Measurements from ENCODE around the gene HAO1.
"Not testable (repeated sequence)": the region's sequence is repeated elsewhere in the genome, so short reads cannot be mapped to it uniquely, and the experiment has no call there.

HAO1 gene

DNA sequence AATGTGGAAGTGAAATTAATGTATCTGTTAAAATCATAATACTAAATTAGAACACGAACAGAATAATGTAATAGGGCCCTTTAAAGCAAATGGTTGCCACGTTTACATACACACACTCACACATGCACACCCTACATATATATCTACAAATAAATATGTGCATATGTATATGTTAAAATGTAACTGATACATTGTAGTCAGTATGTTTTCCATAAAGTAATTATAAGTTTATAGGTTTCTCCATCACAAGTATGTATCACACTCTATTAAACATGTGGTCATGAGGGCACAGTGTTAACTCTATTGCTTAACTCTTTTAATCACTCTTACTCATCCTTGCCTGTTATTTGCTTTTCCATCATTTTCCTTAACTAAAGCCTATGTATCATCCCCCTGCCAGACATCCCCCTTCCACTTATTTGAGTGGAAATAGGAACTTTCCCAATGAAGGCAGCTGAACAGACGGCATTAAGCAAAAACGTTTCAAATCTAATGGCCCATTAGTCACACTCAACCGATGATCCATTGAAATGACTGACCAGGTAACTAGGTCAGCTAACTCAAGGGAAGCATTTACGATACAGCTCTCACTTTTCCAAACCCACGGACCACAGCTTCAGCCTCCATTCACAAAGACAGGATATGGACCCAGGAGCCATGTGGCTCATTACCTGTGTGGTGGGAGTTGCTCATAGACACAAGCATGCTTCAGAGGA lies 89.3 kb downstream of the HAO1 start:
- DNase-seq: peak; percentile 62

DNA sequence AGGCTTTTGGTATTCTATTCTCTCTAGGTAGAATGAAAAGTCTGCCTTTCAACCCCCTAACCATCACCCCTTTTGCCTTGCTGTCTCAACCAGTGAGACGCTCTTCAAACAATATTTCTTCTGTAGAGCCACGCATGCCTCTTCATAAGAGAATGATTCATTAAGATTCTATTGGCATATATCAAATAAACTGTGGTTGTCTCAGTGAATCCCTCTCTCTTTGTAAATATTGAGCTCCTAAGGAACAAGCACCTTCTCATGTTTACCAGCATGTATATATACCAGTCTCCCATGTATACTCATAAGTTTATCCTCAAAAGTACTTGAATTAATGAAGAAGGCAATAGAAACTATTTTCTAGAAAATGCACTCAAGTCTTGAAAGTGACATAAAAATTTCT lies 90.6 kb downstream of the HAO1 start:
- DNase-seq: no peak

DNA sequence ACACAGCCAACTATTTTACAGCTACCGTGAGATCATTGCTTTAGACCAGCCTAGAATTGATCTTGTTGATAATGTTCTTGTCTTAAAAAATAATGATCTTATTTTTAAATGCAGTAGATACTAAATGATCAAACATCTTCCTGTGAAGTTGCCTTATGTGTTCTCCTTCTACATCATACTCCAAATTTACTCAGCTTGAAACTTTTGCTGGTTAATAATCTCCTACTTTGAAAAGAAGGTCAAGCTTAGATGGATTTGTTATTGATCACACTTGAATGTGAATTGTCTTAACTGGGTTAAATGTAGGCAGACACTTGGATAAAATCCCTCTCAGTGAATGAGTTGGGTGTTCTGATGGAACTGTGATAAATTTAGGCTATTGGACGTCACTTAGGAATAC lies 91.9 kb downstream of the HAO1 start:
- no peak for DNase-seq

DNA sequence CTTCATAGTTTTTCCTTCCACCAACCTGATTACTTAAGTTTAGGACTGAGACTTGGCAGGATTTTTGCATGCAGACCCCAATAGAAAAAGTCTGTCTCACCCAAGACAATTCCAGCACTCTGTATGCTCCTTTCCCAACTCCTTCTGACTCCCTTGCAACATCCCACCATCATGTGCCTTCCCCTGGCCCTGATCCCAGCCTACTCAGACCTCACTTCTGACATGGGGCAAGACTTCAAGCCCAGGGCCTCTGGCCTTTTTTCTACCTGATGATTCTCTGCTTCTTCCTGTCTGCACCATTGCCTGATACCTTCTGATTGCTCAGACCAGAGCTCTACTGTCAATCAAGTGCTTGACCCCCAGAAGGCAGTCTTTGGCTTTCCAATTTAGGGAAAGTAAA lies 96.6 kb downstream of the HAO1 start:
- DNase-seq: peak; percentile 35

DNA sequence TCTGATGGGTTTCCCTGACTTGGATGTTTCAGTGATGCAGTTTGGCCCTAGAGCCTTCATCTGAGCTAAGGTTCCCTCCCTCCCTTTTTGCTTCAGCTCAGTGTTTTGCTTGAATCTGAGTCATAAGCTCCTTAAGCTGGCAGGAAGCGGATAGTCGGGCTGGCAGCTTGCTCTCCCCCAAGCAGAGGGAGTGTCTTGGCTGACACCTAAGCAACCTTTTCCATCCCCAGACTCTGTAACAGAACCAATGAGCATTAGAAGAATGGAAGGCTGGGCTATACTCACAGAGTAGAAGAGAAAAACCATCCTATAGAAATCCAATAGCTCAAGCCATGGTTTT lies 98.3 kb downstream of the HAO1 start:
- DNase-seq: peak; percentile 81

DNA sequence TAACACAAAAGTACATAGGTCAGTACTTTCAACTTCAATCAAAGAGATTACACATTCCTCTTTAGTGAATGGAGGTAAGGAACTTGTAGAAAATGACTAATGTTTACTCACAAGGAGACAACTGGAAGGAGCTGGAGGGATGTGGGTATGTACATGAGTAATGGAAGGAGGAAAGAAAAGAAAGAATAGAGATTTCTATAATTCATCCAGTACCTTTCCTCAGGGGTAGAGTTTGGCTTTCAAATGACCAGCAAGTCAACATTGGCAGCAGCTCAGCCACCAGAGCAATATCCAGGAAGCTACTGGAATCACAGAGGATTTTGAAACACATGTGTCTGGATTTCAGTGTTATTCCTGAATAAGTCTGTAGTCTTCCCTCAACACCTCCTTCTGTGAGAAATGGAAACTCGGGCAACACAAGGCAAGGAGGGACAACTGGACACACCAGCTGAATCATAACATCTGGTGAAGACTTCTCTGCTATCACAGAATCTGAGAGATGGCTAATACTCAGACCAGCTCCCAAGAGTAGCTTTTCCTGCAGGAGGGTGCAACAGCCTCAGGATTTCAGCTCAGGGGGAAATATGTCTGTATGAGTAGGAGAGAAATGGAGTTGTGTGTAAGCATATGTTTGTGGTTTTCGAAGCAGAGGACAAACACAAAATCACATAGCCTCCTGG lies 98.8 kb downstream of the HAO1 start:
- DNase-seq: peak; percentile 68

DNA sequence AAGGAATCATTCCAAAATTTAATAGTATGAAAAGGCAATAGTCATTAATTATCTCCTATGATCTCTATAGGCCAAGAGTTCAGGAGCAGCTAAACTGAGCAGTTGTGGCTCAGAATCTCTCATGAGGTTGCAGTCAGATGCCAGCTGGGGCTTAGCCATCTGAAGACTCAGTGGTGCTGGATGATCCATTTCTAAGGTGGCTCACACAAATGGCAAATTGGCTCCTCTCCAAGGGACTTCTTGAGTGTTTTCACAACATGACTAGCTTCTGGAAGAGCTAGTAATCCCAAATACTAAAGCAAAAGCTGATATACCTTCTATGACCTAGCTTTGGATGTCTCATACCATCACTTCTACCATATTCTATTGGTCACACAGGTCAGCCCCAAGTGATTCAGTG lies 104.2 kb downstream of the HAO1 start:
- no peak for DNase-seq

DNA sequence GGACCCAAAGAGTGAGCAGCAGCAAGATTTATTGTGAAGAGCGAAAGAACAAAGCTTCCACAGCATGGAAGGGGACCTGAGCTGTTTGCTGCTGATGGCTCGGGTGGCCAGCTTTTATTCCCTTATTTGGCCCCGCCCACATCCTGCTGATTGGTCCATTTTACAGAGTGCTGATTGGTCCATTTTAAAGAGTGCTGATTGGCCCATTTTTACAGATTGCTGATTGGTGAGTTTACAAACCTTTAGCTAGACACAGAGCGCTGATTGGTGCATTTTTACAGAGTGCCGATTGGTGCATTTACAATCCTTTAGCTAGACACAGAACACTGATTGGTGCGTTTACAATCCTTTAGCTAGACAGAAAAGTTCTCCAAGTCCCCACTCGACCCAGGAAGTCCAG lies 105.8 kb downstream of the HAO1 start:
- DNase-seq: not testable (repeated sequence)

All from fibroblast of skin of abdomen (primary cell).